CD4-positive, alpha-beta T cell treated with Interleukin-15 for 1 hour (primary cell): ENCODE results near the gene MRLN.
"Not testable (repeated sequence)": the region's sequence is repeated elsewhere in the genome, so short reads cannot be mapped to it uniquely, and the experiment has no call there.

Experiments used
- DNase-seq: peaks from one replicate; pipeline ENCODE4 v3.0.0-alpha.2; 2020

MRLN gene

GRCh38 chr10:59744762-59745161, 8.5 kb downstream of the MRLN start:
- DNase-seq = not testable (repeated sequence)

DNA sequence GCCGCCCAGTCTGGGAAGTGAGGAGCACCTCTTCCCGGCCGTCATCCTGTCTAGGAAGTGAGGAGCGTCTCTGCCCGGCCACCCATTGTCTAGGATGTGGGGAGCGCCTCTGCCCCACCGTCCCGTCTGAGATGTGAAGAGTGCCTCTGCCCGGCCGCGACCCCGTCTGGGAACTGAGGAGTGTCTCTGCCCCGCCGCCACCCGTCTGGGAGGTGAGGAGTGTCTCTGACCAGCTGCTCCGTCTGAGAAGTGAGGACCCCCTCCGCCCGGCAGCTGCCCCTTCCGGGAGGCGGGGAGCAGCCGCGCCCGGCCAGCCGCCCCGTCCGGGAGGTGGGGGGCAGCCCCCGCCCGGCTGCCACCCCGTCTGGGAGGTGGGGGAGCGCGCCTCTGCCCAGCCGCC, 9.1 kb downstream of the MRLN start:
- DNase-seq = not testable (repeated sequence)

DNA sequence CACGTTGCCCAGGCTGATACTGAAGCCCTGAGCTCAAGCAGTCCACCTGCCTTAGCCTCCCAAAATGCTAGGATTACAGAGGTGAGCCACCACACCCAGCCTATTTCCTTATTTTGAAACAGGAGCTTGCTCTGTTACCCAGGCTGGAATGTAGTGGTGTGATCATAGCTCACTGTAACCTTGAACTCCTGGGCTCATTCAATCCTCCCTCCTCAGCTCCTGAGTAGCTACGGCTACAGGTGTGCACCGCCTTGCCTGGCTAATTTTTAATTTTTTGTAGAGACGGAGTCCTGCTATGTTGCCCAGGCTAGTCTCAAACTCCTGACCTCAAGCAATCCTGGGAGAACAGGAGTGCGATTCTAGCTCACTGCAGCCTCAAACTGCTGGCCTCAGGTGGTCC, 11.7 kb downstream of the MRLN start:
- DNase-seq = no peak

- DNase-seq = no peak
Measured at GRCh38 chr10:59741048-59741447, 12.2 kb downstream of the MRLN start.

DNA sequence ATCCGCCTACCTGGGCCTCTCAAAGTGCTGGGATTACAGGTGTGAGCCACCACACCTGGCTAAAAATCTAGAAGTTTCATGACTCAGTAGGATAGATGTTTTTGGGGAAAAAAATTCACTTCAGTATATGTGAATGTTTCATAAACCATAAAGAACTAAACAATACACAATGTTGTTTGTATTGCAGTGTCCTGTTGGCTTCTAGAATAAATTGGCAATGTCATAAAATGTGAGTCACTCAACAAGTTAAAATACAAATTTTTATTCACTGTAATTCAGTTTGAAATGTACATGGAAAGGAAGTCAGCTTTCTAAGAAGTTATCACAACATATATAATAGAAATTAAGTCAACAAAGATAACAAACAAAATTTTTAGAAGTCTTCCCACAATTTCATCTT, 16.5 kb downstream of the MRLN start:
- no peak for DNase-seq

- no peak for DNase-seq
Measured at GRCh38 chr10:59735296-59735695, 18.0 kb downstream of the MRLN start.

GRCh38 chr10:59734014-59734462, 19.2 kb downstream of the MRLN start:
- DNase-seq = no peak

DNA sequence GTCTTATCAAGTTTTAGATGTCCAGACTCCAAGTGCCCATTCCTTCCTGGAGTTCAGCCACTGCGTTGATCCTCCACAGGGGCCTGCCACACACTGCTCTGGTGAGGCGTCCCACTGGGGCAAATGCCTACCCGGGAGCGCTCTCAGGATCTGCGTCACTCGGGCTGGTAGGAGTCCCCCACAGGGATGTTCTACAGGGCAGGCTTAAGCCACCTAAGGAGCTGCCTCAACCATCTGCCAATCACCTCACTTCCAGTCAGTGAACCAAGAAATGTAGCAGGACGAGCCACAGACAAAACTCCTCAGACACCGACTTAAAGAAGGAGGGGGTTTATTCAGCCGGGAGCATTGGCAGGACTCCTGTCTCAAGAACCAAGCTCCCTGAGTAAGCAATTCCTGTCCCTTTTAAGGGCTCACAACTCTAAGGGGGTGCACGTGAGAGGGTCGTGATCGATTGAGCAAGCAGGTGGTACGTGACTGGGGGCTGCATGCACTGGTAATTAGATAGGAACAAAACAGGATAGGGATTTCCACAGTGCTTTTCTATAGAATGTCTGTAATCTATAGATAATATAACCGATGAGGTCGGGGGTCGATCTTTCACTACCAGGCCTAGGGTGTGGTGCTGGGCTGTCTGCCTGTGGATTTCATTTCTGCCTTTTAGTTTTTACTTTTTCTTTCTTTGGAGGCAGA, 19.8 kb downstream of the MRLN start:
- DNase-seq = not testable (repeated sequence)

GRCh38 chr10:59732849-59733248, 20.4 kb downstream of the MRLN start:
- DNase-seq = not testable (repeated sequence)

GRCh38 chr10:59729167-59729566, 24.1 kb downstream of the MRLN start:
- not testable (repeated sequence) for DNase-seq

GRCh38 chr10:59724098-59724938, 28.9 kb downstream of the MRLN start:
- no peak for DNase-seq

GRCh38 chr10:59720377-59720776, 32.9 kb downstream of the MRLN start:
- DNase-seq = no peak

DNA sequence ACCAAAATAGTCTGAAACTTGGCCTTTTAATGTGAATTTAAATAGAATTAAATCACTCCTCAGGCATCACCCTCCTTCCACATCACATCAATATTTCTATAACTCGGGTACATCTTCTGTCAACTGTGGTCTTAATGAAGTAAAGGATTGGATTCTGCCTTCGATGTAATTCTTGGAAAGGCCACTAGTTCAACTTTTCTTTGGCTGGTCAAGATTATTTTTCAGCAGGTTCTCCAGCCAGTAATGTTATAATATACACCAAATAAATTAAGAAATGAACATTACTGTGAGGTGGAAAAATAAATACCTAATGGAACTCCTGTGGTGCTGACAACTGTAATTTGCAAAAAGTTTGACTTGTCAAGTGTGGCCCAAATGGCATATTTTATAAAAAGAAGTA, 33.9 kb downstream of the MRLN start:
- DNase-seq = no peak

- DNase-seq = no peak
Measured at GRCh38 chr10:59718257-59718656, 35.0 kb downstream of the MRLN start.

DNA sequence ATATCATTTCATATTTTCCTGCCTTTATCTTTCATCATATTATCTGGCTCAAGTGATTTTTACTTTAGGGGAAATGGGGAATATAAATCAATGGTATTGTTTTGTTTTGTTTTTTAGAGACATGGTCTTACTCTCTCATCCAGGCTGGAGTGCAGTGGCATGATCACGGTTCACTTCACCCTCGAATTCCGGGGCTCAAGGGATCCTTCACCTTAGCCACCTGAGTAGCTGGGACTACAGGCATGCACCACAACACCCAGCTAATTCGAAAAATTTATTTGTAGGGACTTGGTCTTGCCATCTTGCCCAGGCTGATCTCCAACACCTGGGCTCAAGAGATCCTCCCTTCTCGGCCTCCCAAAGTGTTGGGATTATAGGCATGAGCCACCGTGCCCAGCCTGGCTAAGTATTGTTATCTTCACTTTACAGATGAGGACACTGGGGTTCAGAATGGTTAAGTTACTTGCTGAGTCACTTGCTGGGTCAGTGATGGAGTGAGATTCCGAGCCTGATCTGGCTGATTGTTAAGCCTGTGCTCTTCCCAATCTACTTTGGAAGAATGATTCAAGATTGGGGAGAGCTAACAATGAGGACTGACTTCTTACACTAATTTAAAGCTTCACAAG, 39.9 kb downstream of the MRLN start:
- no peak for DNase-seq

DNA sequence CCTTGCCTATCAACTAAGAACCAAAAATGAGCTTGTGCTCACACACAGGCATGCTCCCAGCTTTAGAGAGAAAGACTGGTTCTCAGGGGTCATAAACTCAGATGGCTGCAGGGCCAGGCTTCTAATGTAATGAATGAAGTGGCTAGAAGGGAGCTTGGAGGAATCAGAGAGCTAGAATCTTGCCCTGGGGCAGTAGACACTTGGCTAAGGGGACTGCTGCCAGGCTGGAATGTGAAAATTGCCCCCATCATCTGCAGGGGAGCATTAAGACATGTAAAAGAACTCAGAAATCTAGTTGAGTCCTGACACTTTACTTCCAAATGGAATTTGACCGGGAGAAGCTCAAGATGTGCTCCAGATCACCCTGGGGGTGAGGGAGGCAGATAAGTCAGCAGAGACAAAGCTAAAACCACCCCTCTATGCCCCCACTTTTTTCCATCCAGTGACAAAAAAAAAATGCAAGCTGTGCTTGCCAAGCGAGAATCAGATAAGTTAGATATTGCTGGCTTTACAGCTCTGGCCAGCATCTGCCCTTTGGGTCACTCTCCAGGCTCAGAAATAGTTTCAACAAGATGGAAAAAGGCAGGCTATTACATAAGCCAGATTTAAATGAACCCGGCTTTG, 41.3 kb downstream of the MRLN start:
- DNase-seq = no peak

DNA sequence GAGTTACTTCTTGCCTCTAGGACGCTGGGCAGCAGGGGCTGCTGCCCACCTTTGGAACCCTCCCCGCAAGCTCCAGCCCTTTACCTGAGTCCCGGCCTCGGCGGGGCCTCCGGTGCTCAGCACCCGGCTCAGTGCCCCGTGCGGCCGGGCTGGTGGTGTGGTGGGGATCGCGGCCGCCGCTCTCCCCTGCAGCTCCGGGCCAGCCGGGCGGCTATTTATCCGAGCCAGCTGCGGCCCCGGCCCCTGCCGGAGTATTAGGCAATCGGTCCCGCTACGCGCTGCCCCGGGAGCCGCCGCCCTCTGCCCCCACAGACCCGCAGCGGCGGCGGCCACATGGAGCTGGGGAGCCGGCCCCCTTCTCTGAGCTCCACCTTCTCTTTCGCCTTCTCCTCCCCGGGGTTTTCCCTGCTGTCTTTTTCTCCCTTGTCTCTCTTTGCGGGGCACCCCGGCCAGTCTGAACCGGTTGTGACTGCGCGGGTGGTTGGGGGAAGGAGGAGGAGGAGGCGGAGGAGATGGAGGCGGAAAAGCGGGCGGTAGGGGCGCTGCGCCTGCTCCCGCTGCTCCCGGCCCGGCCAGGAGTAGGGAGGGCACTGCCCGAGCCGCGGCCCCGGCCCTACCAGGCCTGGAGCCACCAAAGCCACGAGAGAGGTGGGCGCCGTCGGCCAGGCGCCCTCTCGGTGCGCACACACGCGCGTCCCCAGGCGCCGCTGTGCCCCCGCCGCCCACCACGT, 43.7 kb downstream of the MRLN start, which contains the start of gene SLC16A9:
Gene SLC16A9, minus strand, starts transcription at position 456 of the 731 bp plus-strand sequence. CDS start 25,559 bp downstream, outside the sequence.
- no peak for DNase-seq

GRCh38 chr10:59708816-59709394, 44.4 kb downstream of the MRLN start:
- DNase-seq = no peak

GRCh38 chr10:59706851-59707797, 46.1 kb downstream of the MRLN start:
- DNase-seq = no peak

DNA sequence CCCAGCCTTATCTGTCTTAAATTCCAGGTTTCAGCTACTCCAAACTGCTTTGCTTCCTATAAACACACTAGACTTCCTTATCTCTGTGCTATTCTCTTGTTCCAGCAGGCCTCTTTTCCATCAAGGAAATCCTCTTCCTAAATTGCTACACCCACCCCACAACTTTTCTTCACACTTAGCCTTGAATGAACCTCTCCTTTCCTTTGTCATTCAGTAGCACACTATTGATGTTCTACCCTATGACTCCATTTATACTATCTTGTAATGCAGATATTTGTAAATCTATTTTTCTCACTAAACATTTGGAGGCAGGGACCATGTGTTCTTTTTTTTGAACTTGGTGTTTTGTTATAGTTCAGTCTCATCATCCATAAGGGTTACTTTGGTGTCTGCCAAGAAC, 47.3 kb downstream of the MRLN start:
- no peak for DNase-seq

- DNase-seq = no peak
Measured at GRCh38 chr10:59704630-59705029, 48.6 kb downstream of the MRLN start.
